ENCODE data around the gene COL21A1. TPM values are rescaled to one million over a fixed set of nuclear protein-coding genes. Genes with fewer than 3 reads are reported as not detected.

Gene COL21A1
- total and polyA plus RNA-seq, 7 donors = 0.24 to 7.1 (median 0.65) TPM

DNA sequence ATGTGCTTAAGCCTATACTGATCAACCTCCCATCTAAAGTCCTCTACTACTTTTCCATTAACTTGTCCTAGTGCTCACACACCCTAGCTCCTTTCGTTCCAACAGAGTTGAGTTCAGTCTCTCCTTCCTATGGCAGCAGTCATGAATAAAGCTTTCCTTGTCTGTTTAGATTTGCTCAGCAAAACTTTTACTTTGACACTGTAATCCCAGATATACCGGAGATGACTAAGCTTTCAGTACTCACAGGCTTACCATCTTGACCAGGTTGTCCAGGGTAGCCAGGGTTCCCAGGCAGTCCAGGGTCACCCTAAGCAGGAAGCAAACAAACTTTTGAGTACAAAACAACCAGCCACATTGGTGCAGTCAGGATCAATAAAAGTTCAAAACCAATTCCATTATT is 90.7 kb downstream of the COL21A1 start:
- Histone ChIP-seq H3K27me3 (ENCODE audit: insufficient read depth in 3 of 3, low read length in 2 of 3) (no peaks in the 10 kb centered on the region), H3K36me3 (ENCODE audit: insufficient read depth in 1 of 2, low read depth in 1 of 2) (no peaks in the 10 kb centered on the region), H3K4me3 (no peak overlapping the region), H3K27ac (no peak overlapping the region), H3K9me3 (peaks cover 6% of the 10 kb centered on the region), H3K4me1 (no peaks in the 10 kb centered on the region)
- ATAC-seq (no peak), DNase-seq (no peak)
- intact Hi-C loops (cut with DNase I) = no loop called here
- TF ChIP-seq, protein P1, sequence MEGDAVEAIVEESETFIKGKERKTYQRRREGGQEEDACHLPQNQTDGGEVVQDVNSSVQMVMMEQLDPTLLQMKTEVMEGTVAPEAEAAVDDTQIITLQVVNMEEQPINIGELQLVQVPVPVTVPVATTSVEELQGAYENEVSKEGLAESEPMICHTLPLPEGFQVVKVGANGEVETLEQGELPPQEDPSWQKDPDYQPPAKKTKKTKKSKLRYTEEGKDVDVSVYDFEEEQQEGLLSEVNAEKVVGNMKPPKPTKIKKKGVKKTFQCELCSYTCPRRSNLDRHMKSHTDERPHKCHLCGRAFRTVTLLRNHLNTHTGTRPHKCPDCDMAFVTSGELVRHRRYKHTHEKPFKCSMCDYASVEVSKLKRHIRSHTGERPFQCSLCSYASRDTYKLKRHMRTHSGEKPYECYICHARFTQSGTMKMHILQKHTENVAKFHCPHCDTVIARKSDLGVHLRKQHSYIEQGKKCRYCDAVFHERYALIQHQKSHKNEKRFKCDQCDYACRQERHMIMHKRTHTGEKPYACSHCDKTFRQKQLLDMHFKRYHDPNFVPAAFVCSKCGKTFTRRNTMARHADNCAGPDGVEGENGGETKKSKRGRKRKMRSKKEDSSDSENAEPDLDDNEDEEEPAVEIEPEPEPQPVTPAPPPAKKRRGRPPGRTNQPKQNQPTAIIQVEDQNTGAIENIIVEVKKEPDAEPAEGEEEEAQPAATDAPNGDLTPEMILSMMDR (IDR thresholded peaks at IDR 0.05) = no peak
- 94 to 100% (median 95%) methylated on average over 2 of the region's 2 CpGs for WGBS, 3 donors

DNA sequence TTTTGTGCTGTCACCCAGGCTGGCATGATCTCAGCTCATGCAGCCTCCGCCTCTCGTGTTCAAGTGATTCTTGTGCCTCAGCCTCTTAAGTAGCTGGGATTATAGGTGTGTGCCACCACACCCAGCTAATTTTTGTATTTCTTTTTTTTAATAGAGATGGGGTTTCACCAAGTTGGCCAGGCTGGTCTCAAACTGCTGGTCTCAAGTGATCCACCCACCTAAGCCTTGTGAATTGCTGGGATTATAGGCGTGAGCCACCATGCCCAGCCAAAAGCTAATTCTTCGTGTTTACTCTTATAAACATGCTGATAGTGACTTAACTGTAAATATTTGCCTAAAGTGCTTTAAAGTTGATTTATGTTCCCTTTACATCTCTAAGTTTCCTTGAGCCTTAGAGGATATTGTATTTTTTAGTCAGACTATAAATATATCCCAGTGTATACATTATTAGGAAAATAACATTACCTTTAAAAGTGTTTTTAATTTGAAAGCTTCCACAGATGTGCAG is 91.7 kb downstream of the COL21A1 start:
- H3K27ac ChIP-seq = no peak overlapping the region
- peaks cover 6% of the 10 kb centered on the region for H3K9me3 ChIP-seq
- no peaks in the 10 kb centered on the region for H3K36me3 ChIP-seq (ENCODE audit: insufficient read depth in 1 of 2, low read depth in 1 of 2)
- no peak overlapping the region for H3K4me3 ChIP-seq
- TF ChIP-seq, protein P1 (IDR thresholded peaks at IDR 0.05) = no peak
- WGBS, 3 donors = 79 to 86% (median 83%) methylated on average over 4 of the region's 4 CpGs
- ATAC-seq = no peak
- no peaks in the 10 kb centered on the region for H3K4me1 ChIP-seq
- H3K27me3 ChIP-seq (ENCODE audit: insufficient read depth in 3 of 3, low read length in 2 of 3) = no peaks in the 10 kb centered on the region
- intact Hi-C loops (cut with DNase I) = no loop called here
- DNase-seq = no peak

DNA sequence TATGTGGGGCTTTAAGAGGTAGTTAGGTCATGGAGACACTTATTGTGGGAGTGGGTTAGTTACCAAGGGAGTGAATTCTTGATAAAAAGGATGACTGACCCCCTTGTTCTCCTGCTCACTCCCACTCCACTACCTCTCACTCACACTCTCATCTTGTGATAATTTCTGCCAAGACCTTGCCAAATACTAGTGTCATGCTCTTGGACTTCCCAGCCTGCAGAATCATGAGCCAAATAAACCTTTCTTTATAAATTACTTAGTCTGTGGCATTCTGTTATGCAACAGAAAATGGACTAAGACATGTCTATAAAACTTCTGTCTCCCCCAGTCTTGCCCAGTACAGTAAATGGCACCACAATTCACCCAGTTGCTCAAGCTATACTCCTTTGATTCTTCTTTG is 93.3 kb downstream of the COL21A1 start:
- no peaks in the 10 kb centered on the region for H3K27me3 ChIP-seq (ENCODE audit: insufficient read depth in 3 of 3, low read length in 2 of 3)
- H3K36me3 ChIP-seq (ENCODE audit: insufficient read depth in 1 of 2, low read depth in 1 of 2) = no peaks in the 10 kb centered on the region
- H3K4me3 ChIP-seq = no peak overlapping the region
- H3K4me1 ChIP-seq = no peaks in the 10 kb centered on the region
- ATAC-seq = no peak
- peaks cover 6% of the 10 kb centered on the region for H3K9me3 ChIP-seq
- no peak overlapping the region for H3K27ac ChIP-seq
- DNase-seq = no peak
- intact Hi-C loops (cut with DNase I) = no loop called here
- TF ChIP-seq, protein P1 (IDR thresholded peaks at IDR 0.05) = no peak

DNA sequence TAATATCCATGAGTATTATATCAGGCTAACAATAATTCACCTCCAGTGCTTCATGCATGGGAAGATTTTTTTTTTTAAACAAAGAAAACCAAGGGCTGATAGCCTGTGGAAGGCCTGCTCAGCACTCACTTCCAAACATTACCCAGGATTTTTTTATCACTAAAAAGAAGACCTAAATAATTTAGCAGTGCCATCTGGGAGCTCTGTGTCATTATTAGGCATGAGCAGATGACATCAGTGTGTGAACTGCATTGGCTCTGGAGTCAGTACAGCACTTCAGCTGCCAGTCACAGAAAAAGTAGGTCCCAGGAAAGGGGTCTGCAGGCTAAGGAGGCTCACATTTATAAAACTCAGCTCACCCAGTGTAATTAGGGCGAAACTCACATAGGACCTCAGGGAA is 94.8 kb downstream of the COL21A1 start:
- no peak overlapping the region for H3K27ac ChIP-seq
- no peak for ATAC-seq
- no peak overlapping the region for H3K4me3 ChIP-seq
- 98 to 100% (median 100%) methylated on average over 1 of the region's 1 CpG for WGBS, 3 donors
- H3K4me1 ChIP-seq = no peaks in the 10 kb centered on the region
- intact Hi-C loops (cut with DNase I) = no loop called here
- H3K36me3 ChIP-seq (ENCODE audit: insufficient read depth in 1 of 2, low read depth in 1 of 2) = no peaks in the 10 kb centered on the region
- no peak for DNase-seq
- no peaks in the 10 kb centered on the region for H3K27me3 ChIP-seq (ENCODE audit: insufficient read depth in 3 of 3, low read length in 2 of 3)
- TF ChIP-seq, protein P1 (IDR thresholded peaks at IDR 0.05) = no peak
- H3K9me3 ChIP-seq = peaks cover 6% of the 10 kb centered on the region

DNA sequence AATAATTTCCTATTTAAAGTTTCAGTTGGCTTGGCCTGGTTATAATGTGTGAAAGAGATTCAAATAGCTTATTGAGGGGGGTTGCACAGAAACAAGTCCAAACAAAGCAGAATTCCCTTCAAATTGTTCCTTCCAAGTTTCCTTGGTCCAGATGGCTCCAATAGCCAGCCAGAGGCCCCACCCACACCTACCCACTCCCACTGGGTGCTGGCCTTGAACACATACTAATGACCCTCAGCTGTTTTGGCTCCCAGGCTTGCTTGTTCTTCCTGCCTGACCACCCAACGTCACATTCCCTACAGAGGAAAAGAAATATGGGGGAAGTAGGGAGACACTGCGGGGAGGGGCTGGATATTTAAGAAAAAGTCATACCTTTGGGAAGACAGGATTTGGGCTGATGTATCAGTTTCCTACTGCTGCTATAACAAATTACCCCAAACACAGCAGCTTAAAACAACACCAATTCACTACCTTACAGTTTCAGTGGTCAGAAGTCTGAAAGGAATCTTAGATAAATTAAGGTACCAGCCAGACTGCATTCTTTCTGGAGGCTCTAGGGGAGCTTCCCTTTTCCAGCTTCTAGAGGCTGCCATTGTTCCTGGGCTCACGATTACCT is 95.7 kb downstream of the COL21A1 start:
- Histone ChIP-seq H3K4me1 (no peaks in the 10 kb centered on the region), H3K36me3 (ENCODE audit: insufficient read depth in 1 of 2, low read depth in 1 of 2) (no peaks in the 10 kb centered on the region), H3K4me3 (no peak overlapping the region), H3K9me3 (peaks cover 6% of the 10 kb centered on the region), H3K27ac (no peak overlapping the region), H3K27me3 (ENCODE audit: insufficient read depth in 3 of 3, low read length in 2 of 3) (no peaks in the 10 kb centered on the region)
- ATAC-seq = no peak
- TF ChIP-seq, protein P1 (IDR thresholded peaks at IDR 0.05) = no peak
- 75 to 85% (median 80%) methylated on average over 3 of the region's 3 CpGs for WGBS, 3 donors
- DNase-seq = no peak
- intact Hi-C loops (cut with DNase I) = no loop called here

Data from psoas muscle (tissue), 8 donors.